GM21515 (cell line): ENCODE data around the gene GLOD4.

Experiments used
- ATAC-seq: cut with Tn5 transposase; IDR thresholded peaks from one replicate; pipeline ENCODE4 v1.9.1; 2021; ENCODE audit not compliant: unreplicated experiment

GLOD4 gene

GRCh38 chr17:744937-745336 is 37.1 kb downstream of the GLOD4 start:
- ATAC-seq: no peak

GRCh38 chr17:743139-743538 is 38.9 kb downstream of the GLOD4 start:
- ATAC-seq: no peak

GRCh38 chr17:742147-742793 is 39.8 kb downstream of the GLOD4 start:
- ATAC-seq: no peak

- ATAC-seq: peak; percentile 52
Observed at GRCh38 chr17:740240-741017, 41.7 kb downstream of the GLOD4 start.

- ATAC-seq: no peak
Observed at GRCh38 chr17:737561-738113, 44.4 kb downstream of the GLOD4 start.

- ATAC-seq: no peak
Observed at GRCh38 chr17:733743-734142, 48.3 kb downstream of the GLOD4 start.

- peak; percentile 20 for ATAC-seq
Observed at GRCh38 chr17:732902-733720, 49.0 kb downstream of the GLOD4 start.

- peak; percentile 42 for ATAC-seq
Observed at GRCh38 chr17:732067-732901, 49.8 kb downstream of the GLOD4 start, which contains the start of gene TLCD3A. TSS of gene TLCD3A (plus strand) at chr17:732596. CDS start at chr17:732648, 52 bp downstream.

- peak; percentile 11 for ATAC-seq
Observed at GRCh38 chr17:731644-732066, 50.4 kb downstream of the GLOD4 start.

- no peak for ATAC-seq
Observed at GRCh38 chr17:728911-729310, 53.2 kb downstream of the GLOD4 start.

GRCh38 chr17:726271-726919 is 55.7 kb downstream of the GLOD4 start:
- ATAC-seq: no peak

- ATAC-seq: no peak
Observed at GRCh38 chr17:725746-726145, 56.3 kb downstream of the GLOD4 start.

GRCh38 chr17:725084-725483 is 57.0 kb downstream of the GLOD4 start:
- no peak for ATAC-seq

- ATAC-seq: no peak
Observed at GRCh38 chr17:721540-721937, 60.5 kb downstream of the GLOD4 start.

GRCh38 chr17:720706-721539 is 61.2 kb downstream of the GLOD4 start:
- no peak for ATAC-seq

GRCh38 chr17:718075-718474 is 64.0 kb downstream of the GLOD4 start:
- ATAC-seq: no peak
